ENCODE results near the gene GATA1.

Gene GATA1

GRCh38 chrX:48813644-48814043 lies 27.3 kb downstream of the GATA1 start:
- H3K9me2 ChIP-seq (ENCODE audit: low read depth, low read length) = no peaks in the 10 kb centered on the region
- no peak overlapping the region for H3K9ac ChIP-seq (ENCODE audit: low read length)
- no peak for TF ChIP-seq EZH2 (IDR thresholded peaks at IDR 0.05; ENCODE audit: borderline replicate concordance, low read length)
- TF ChIP-seq, protein P1, sequence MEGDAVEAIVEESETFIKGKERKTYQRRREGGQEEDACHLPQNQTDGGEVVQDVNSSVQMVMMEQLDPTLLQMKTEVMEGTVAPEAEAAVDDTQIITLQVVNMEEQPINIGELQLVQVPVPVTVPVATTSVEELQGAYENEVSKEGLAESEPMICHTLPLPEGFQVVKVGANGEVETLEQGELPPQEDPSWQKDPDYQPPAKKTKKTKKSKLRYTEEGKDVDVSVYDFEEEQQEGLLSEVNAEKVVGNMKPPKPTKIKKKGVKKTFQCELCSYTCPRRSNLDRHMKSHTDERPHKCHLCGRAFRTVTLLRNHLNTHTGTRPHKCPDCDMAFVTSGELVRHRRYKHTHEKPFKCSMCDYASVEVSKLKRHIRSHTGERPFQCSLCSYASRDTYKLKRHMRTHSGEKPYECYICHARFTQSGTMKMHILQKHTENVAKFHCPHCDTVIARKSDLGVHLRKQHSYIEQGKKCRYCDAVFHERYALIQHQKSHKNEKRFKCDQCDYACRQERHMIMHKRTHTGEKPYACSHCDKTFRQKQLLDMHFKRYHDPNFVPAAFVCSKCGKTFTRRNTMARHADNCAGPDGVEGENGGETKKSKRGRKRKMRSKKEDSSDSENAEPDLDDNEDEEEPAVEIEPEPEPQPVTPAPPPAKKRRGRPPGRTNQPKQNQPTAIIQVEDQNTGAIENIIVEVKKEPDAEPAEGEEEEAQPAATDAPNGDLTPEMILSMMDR (IDR thresholded peaks at IDR 0.05; ENCODE audit: low read length) = no peak
- H3K4me2 ChIP-seq (ENCODE audit: low read length) = no peak overlapping the region
- H3K79me2 ChIP-seq (ENCODE audit: insufficient read depth, low read length) = no peaks in the 10 kb centered on the region
- H4K20me1 ChIP-seq (ENCODE audit: insufficient read depth, low read length) = no peaks in the 10 kb centered on the region
- no peaks in the 10 kb centered on the region for H3F3A ChIP-seq (ENCODE audit: insufficient read depth, low read length)
- H3K4me3 ChIP-seq (ENCODE audit: low read depth, low read length, poor library complexity, severe bottlenecking) = no peak overlapping the region
- no peak overlapping the region for H3K27ac ChIP-seq (ENCODE audit: low read depth, low read length, poor library complexity, severe bottlenecking)
- H3K9me3 ChIP-seq (ENCODE audit: low read length) = no peaks in the 10 kb centered on the region
- H3K27me3 ChIP-seq (ENCODE audit: insufficient read depth, low read length) = no peaks in the 10 kb centered on the region
- no peaks in the 10 kb centered on the region for H3K36me3 ChIP-seq (ENCODE audit: insufficient read depth, low read length)
- H3K4me1 ChIP-seq (ENCODE audit: insufficient read depth, low read length, severe bottlenecking) = no peaks in the 10 kb centered on the region
- H2AFZ ChIP-seq (ENCODE audit: low read length) = no peak overlapping the region

GRCh38 chrX:48814722-48815121 lies 28.3 kb downstream of the GATA1 start:
- no peak for TF ChIP-seq EZH2 (IDR thresholded peaks at IDR 0.05; ENCODE audit: borderline replicate concordance, low read length)
- TF ChIP-seq, protein P1 (IDR thresholded peaks at IDR 0.05; ENCODE audit: low read length) = no peak
- no peak overlapping the region for H3K4me3 ChIP-seq (ENCODE audit: low read depth, low read length, poor library complexity, severe bottlenecking)
- H2AFZ ChIP-seq (ENCODE audit: low read length) = no peak overlapping the region
- H4K20me1 ChIP-seq (ENCODE audit: insufficient read depth, low read length) = no peaks in the 10 kb centered on the region
- no peaks in the 10 kb centered on the region for H3K36me3 ChIP-seq (ENCODE audit: insufficient read depth, low read length)
- H3F3A ChIP-seq (ENCODE audit: insufficient read depth, low read length) = no peaks in the 10 kb centered on the region
- H3K27me3 ChIP-seq (ENCODE audit: insufficient read depth, low read length) = no peaks in the 10 kb centered on the region
- no peak overlapping the region for H3K4me2 ChIP-seq (ENCODE audit: low read length)
- H3K9ac ChIP-seq (ENCODE audit: low read length) = no peak overlapping the region
- no peaks in the 10 kb centered on the region for H3K9me2 ChIP-seq (ENCODE audit: low read depth, low read length)
- H3K79me2 ChIP-seq (ENCODE audit: insufficient read depth, low read length) = no peaks in the 10 kb centered on the region
- H3K27ac ChIP-seq (ENCODE audit: low read depth, low read length, poor library complexity, severe bottlenecking) = no peak overlapping the region
- H3K9me3 ChIP-seq (ENCODE audit: low read length) = no peaks in the 10 kb centered on the region
- no peaks in the 10 kb centered on the region for H3K4me1 ChIP-seq (ENCODE audit: insufficient read depth, low read length, severe bottlenecking)

DNA sequence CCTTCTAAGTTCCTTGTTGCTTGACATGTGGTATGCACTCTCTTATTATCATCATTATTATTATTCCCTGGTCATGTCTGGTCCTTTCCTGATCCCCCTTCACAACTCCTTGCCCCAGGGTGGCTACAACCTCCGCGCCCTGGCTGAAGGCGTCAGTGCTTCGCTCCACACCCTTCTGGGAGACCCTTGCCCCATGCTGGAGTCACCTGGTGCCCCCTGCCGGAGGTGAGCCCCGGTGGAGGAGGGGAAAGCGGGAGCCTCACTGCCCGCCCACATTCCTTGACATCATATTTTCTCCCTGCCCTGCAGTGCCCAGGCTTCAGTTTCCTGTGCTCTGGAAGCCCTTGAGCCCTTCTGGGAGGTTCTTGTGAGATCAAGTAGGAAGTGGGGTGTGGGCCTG lies 28.9 kb downstream of the GATA1 start:
- no peaks in the 10 kb centered on the region for H3K4me1 ChIP-seq (ENCODE audit: insufficient read depth, low read length, severe bottlenecking)
- H2AFZ ChIP-seq (ENCODE audit: low read length) = no peak overlapping the region
- no peak overlapping the region for H3K27ac ChIP-seq (ENCODE audit: low read depth, low read length, poor library complexity, severe bottlenecking)
- no peaks in the 10 kb centered on the region for H4K20me1 ChIP-seq (ENCODE audit: insufficient read depth, low read length)
- H3K9me3 ChIP-seq (ENCODE audit: low read length) = no peaks in the 10 kb centered on the region
- H3K4me3 ChIP-seq (ENCODE audit: low read depth, low read length, poor library complexity, severe bottlenecking) = no peak overlapping the region
- no peaks in the 10 kb centered on the region for H3K9me2 ChIP-seq (ENCODE audit: low read depth, low read length)
- no peaks in the 10 kb centered on the region for H3K36me3 ChIP-seq (ENCODE audit: insufficient read depth, low read length)
- H3K4me2 ChIP-seq (ENCODE audit: low read length) = no peak overlapping the region
- H3F3A ChIP-seq (ENCODE audit: insufficient read depth, low read length) = no peaks in the 10 kb centered on the region
- no peaks in the 10 kb centered on the region for H3K27me3 ChIP-seq (ENCODE audit: insufficient read depth, low read length)
- TF ChIP-seq EZH2 (IDR thresholded peaks at IDR 0.05; ENCODE audit: borderline replicate concordance, low read length) = no peak
- TF ChIP-seq, protein P1 (IDR thresholded peaks at IDR 0.05; ENCODE audit: low read length) = peak; percentile 41; the same call in 1 of the 2 replicates
- H3K79me2 ChIP-seq (ENCODE audit: insufficient read depth, low read length) = no peaks in the 10 kb centered on the region
- H3K9ac ChIP-seq (ENCODE audit: low read length) = no peak overlapping the region
